Neuronal stem cell (in vitro differentiated cells): ENCODE results near the gene KIF13A.

ENCODE experiments used
- DNase-seq: peaks from one replicate; pipeline ENCODE4 v3.0.0-alpha.2; 2013; ENCODE audit warnings: low spot score
- H2AFZ ChIP-seq: one replicate; pipeline ENCODE4 v1.6.1; 2013; ENCODE audit warnings: mild to moderate bottlenecking, low read length, inconsistent platforms
- H2AK5ac ChIP-seq: 2 replicates; pipeline ENCODE4 v1.6.1; 2013; ENCODE audit warnings: low read depth, mild to moderate bottlenecking, inconsistent platforms, low read length, moderate library complexity, mixed read lengths
- H2BK120ac ChIP-seq: 2 replicates; pipeline ENCODE4 v1.6.1; 2013; ENCODE audit warnings: low read depth, mild to moderate bottlenecking, inconsistent platforms, low read length, moderate library complexity, mixed read lengths
- H2BK12ac ChIP-seq: one replicate; pipeline ENCODE4 v1.6.1; 2013; ENCODE audit warnings: low read length, inconsistent platforms
- H2BK15ac ChIP-seq: 2 replicates; pipeline ENCODE4 v1.6.1; 2013; ENCODE audit warnings: mild to moderate bottlenecking, low read length, inconsistent platforms, mixed read lengths
- H2BK5ac ChIP-seq: one replicate; pipeline ENCODE4 v1.6.1; 2013; ENCODE audit warnings: inconsistent platforms, mild to moderate bottlenecking, low read length, moderate library complexity
- H3K14ac ChIP-seq: one replicate; pipeline ENCODE4 v1.6.1; 2013; ENCODE audit warnings: low read length, inconsistent platforms
- H3K18ac ChIP-seq: 2 replicates; pipeline ENCODE4 v1.6.1; 2013; ENCODE audit warnings: low read length, inconsistent platforms
- H3K23ac ChIP-seq: 2 replicates; pipeline ENCODE4 v1.6.1; 2013; ENCODE audit warnings: low read depth, mild to moderate bottlenecking, mixed read lengths, low read length, inconsistent platforms; ENCODE audit not compliant: poor library complexity
- H3K27ac ChIP-seq: replicated peaks from 3 replicates; pipeline ENCODE4 v1.5.1; 2013; ENCODE audit warnings: low read length, inconsistent platforms
- H3K27me3 ChIP-seq, 3 experiments: 2 replicates each; pipeline ENCODE4 v1.6.1; 2013; ENCODE audit warnings: low read length in 3 of 3, mild to moderate bottlenecking in 2 of 3, inconsistent platforms in 1 of 3, low read depth in 1 of 3, mixed read lengths in 1 of 3, moderate library complexity in 1 of 3; ENCODE audit not compliant: control insufficient read depth in 3 of 3, insufficient read depth in 3 of 3
- H3K36me3 ChIP-seq, 2 donors: replicated peaks in 1 of 2; 2 replicates each; pipeline ENCODE4 v1.6.1; 2013; ENCODE audit warnings: low read length in 2 of 2; ENCODE audit not compliant: control insufficient read depth in 2 of 2, insufficient read depth in 2 of 2
- H3K4ac ChIP-seq: 2 replicates; pipeline ENCODE4 v1.6.1; 2013; ENCODE audit warnings: inconsistent platforms, mild to moderate bottlenecking, low read length, moderate library complexity
- H3K4me1 ChIP-seq, 2 donors: 1 replicate in 1 of 2; 2 replicates in 1 of 2; pipeline ENCODE4 v1.6.1; 2013; ENCODE audit warnings: low read length in 2 of 2, low read depth in 1 of 2; ENCODE audit not compliant: control insufficient read depth in 2 of 2, insufficient read depth in 1 of 2
- H3K4me2 ChIP-seq: one replicate; pipeline ENCODE4 v1.6.1; 2013; ENCODE audit warnings: mild to moderate bottlenecking, low read length, inconsistent platforms; ENCODE audit not compliant: insufficient read depth, poor library complexity, severe bottlenecking
- H3K4me3 ChIP-seq, 2 donors: 2 replicates each; pipeline ENCODE4 v1.5.1; 2013; ENCODE audit warnings: low read length in 2 of 2, mild to moderate bottlenecking in 2 of 2, inconsistent platforms in 1 of 2, moderate library complexity in 1 of 2
- H3K79me1 ChIP-seq: one replicate; pipeline ENCODE4 v1.6.1; 2013; ENCODE audit warnings: low read depth, mild to moderate bottlenecking, inconsistent platforms, low read length, moderate library complexity
- H3K9ac ChIP-seq: one replicate; pipeline ENCODE4 v1.6.1; 2013; ENCODE audit warnings: mild to moderate bottlenecking, low read depth, low read length, inconsistent platforms; ENCODE audit not compliant: poor library complexity
- H3K9me3 ChIP-seq, 2 donors: replicated peaks in 1 of 2; 2 replicates each; pipeline versions ENCODE3 to v1.6.1; 2013; ENCODE audit warnings: low read length in 2 of 2, mild to moderate bottlenecking in 2 of 2, inconsistent platforms in 1 of 2, low read depth in 1 of 2, mixed read lengths in 1 of 2, moderate library complexity in 1 of 2; ENCODE audit not compliant: control insufficient read depth in 2 of 2, insufficient read depth in 1 of 2
- H4K8ac ChIP-seq: one replicate; pipeline ENCODE4 v1.6.1; 2013; ENCODE audit warnings: low read depth, mild to moderate bottlenecking, inconsistent platforms, low read length, moderate library complexity
- H4K91ac ChIP-seq: one replicate; pipeline ENCODE4 v1.6.1; 2013; ENCODE audit warnings: low read length, low read depth, mild to moderate bottlenecking, inconsistent platforms; ENCODE audit not compliant: poor library complexity
- WGBS, 2 donors: extraction: QIAGEN DNeasy Blood & Tissue Kit; methylation state at CpG; one replicate each; pipeline ENCODE4 v1.1.7; 2013; ENCODE audit warnings: missing lambda C conversion rate in 2 of 2, mixed read lengths in 1 of 2; ENCODE audit not compliant: insufficient read length in 2 of 2, insufficient replicate concordance in 1 of 2; ENCODE audit errors: extremely low coverage in 2 of 2; 5-methylcytosine and 5-hydroxymethylcytosine counted together

KIF13A gene

GRCh38 chr6:17816921-17817611 lies 170.4 kb downstream of the KIF13A start:
- no peak overlapping the region for H3K4ac ChIP-seq
- no peak overlapping the region for H4K91ac ChIP-seq
- no peak overlapping the region for H2BK12ac ChIP-seq
- H3K4me1 ChIP-seq: no peaks in the 10 kb centered on the region
- no peaks in the 10 kb centered on the region for H3K9me3 ChIP-seq
- H3K23ac ChIP-seq: peak overlapping the region; percentile 86
- H3K4me2 ChIP-seq: no peak overlapping the region
- H3K27me3 ChIP-seq: no peaks in the 10 kb centered on the region
- no peak overlapping the region for H3K18ac ChIP-seq
- H2AFZ ChIP-seq: no peak overlapping the region
- no peak overlapping the region for H3K14ac ChIP-seq
- H3K9ac ChIP-seq: no peak overlapping the region
- no peak overlapping the region for H4K8ac ChIP-seq
- H2BK15ac ChIP-seq: no peak overlapping the region
- peaks cover 0 to 33% of the 10 kb centered on the region in 2 donors for H3K36me3 ChIP-seq
- no peak overlapping the region for H3K27ac ChIP-seq
- no peak for DNase-seq
- H2AK5ac ChIP-seq: no peak overlapping the region
- H2BK5ac ChIP-seq: no peak overlapping the region
- H3K79me1 ChIP-seq: no peaks in the 10 kb centered on the region
- H3K4me3 ChIP-seq: no peak overlapping the region
- H2BK120ac ChIP-seq: no peak overlapping the region
- no CpG with 5 or more reads among the region's 14 CpGs for WGBS, 2 donors

- Histone ChIP-seq H3K14ac (peak overlapping the region; percentile 25), H2BK15ac (no peak overlapping the region), H3K23ac (no peak overlapping the region), H3K27me3 (no peaks in the 10 kb centered on the region), H4K91ac (no peak overlapping the region), H2BK5ac (no peak overlapping the region), H2BK120ac (no peak overlapping the region), H3K36me3 (peaks cover 0 to 33% of the 10 kb centered on the region in 2 donors), H3K9me3 (no peaks in the 10 kb centered on the region), H2AFZ (no peak overlapping the region), H3K18ac (no peak overlapping the region), H3K4me1 (no peaks in the 10 kb centered on the region), H2AK5ac (no peak overlapping the region), H3K4ac (no peak overlapping the region), H3K4me2 (no peak overlapping the region), H3K79me1 (no peaks in the 10 kb centered on the region), H4K8ac (no peak overlapping the region), H3K27ac (no peak overlapping the region), H3K4me3 (no peak overlapping the region), H3K9ac (no peak overlapping the region), H2BK12ac (no peak overlapping the region)
- DNase-seq: no peak
- WGBS, 2 donors: no CpG with 5 or more reads among the region's 6 CpGs
Observed at GRCh38 chr6:17813542-17813941, 173.9 kb downstream of the KIF13A start.

GRCh38 chr6:17812311-17812710 lies 175.1 kb downstream of the KIF13A start:
- no peak overlapping the region for H2BK5ac ChIP-seq
- H3K4me1 ChIP-seq: no peaks in the 10 kb centered on the region
- no peak overlapping the region for H3K4ac ChIP-seq
- H3K4me2 ChIP-seq: no peak overlapping the region
- no peak overlapping the region for H3K9ac ChIP-seq
- WGBS, 2 donors: no CpG with 5 or more reads among the region's 8 CpGs
- DNase-seq: no peak
- H3K79me1 ChIP-seq: no peaks in the 10 kb centered on the region
- no peak overlapping the region for H3K27ac ChIP-seq
- H2AK5ac ChIP-seq: no peak overlapping the region
- no peaks in the 10 kb centered on the region for H3K27me3 ChIP-seq
- H3K18ac ChIP-seq: no peak overlapping the region
- H3K9me3 ChIP-seq: no peaks in the 10 kb centered on the region
- peaks cover 0 to 38% of the 10 kb centered on the region in 2 donors for H3K36me3 ChIP-seq
- no peak overlapping the region for H3K23ac ChIP-seq
- H2AFZ ChIP-seq: no peak overlapping the region
- H3K4me3 ChIP-seq: no peak overlapping the region
- no peak overlapping the region for H2BK12ac ChIP-seq
- H2BK120ac ChIP-seq: no peak overlapping the region
- no peak overlapping the region for H3K14ac ChIP-seq
- no peak overlapping the region for H2BK15ac ChIP-seq
- no peak overlapping the region for H4K91ac ChIP-seq
- H4K8ac ChIP-seq: no peak overlapping the region

GRCh38 chr6:17808609-17809008 lies 178.8 kb downstream of the KIF13A start:
- no peak for DNase-seq
- Histone ChIP-seq H2BK12ac (no peak overlapping the region), H3K27me3 (no peaks in the 10 kb centered on the region), H3K79me1 (no peaks in the 10 kb centered on the region), H3K27ac (no peak overlapping the region), H3K14ac (no peak overlapping the region), H4K8ac (no peak overlapping the region), H2AK5ac (no peak overlapping the region), H2BK120ac (no peak overlapping the region), H3K18ac (no peak overlapping the region), H2AFZ (no peak overlapping the region), H3K4ac (no peak overlapping the region), H3K23ac (no peak overlapping the region), H3K4me1 (no peaks in the 10 kb centered on the region), H2BK15ac (no peak overlapping the region), H3K36me3 (peaks cover 2 to 47% of the 10 kb centered on the region in 2 donors), H3K4me3 (no peak overlapping the region), H4K91ac (no peak overlapping the region), H3K4me2 (no peak overlapping the region), H2BK5ac (no peak overlapping the region), H3K9me3 (no peaks in the 10 kb centered on the region), H3K9ac (no peak overlapping the region)
- no CpG with 5 or more reads among the region's 5 CpGs for WGBS, 2 donors
